Measurements from ENCODE around the gene CRISP1. TPM values are rescaled to one million over a fixed set of nuclear protein-coding genes. Genes with fewer than 3 reads are reported as not detected.

Gene CRISP1
- total RNA-seq, 1 experiment from 2014 or later: not detected

GRCh38 chr6:49784272-49784671 is 82.1 kb downstream of the CRISP1 start:
- no peak overlapping the region for H3K4me2 ChIP-seq (ENCODE audit: insufficient read depth, insufficient read length, low read length)
- H2BK15ac ChIP-seq (ENCODE audit: low read depth, low read length): no peak overlapping the region
- H3K27ac Mint-ChIP-seq: no peak overlapping the region

More at GRCh38 chr6:49784272-49784671, 82.1 kb downstream of the CRISP1 start:
- Histone ChIP-seq H3K18ac (ENCODE audit: insufficient read length, low read depth, low read length) (no peak overlapping the region), H3K27me3 (ENCODE audit: insufficient read depth, low read length) (no peaks in the 10 kb centered on the region), H3K23ac (ENCODE audit: insufficient read length, low read depth, low read length) (no peak overlapping the region), H3T11ph (ENCODE audit: low read length) (no peak overlapping the region), H3K23me2 (ENCODE audit: insufficient read length, low read depth, low read length, poor library complexity, severe bottlenecking) (no peaks in the 10 kb centered on the region), H4K8ac (replicated peaks; ENCODE audit: insufficient read length, low read depth, low read length) (no peak overlapping the region), H2BK120ac (ENCODE audit: low read depth, low read length, poor library complexity, severe bottlenecking) (no peak overlapping the region), H3K9ac (ENCODE audit: extremely low read depth, insufficient read length, low read length) (no peak overlapping the region), H3K79me1 (ENCODE audit: insufficient read depth, low read depth, low read length, poor library complexity, severe bottlenecking) (no peaks in the 10 kb centered on the region), H2BK20ac (ENCODE audit: low read depth, low read length, poor library complexity, severe bottlenecking) (no peak overlapping the region), H3K14ac (ENCODE audit: insufficient read depth, low read length) (no peak overlapping the region), H3K27ac (ENCODE audit: insufficient read length, low read depth, low read length) (no peak overlapping the region), H3K4me1 (ENCODE audit: insufficient read depth, low read length) (no peaks in the 10 kb centered on the region), H3K9me3 (ENCODE audit: control insufficient read depth, low read depth, low read length) (no peaks in the 10 kb centered on the region), H2BK5ac (ENCODE audit: insufficient read length, low read length) (no peak overlapping the region), H2AFZ (ENCODE audit: low read length) (no peak overlapping the region), H3K79me2 (ENCODE audit: insufficient read depth, low read length) (no peaks in the 10 kb centered on the region), H2AK5ac (ENCODE audit: insufficient read length, low read length) (no peak overlapping the region), H3K56ac (ENCODE audit: insufficient read length, low read depth, low read length) (no peak overlapping the region), H4K20me1 (ENCODE audit: control insufficient read depth, insufficient read depth, insufficient read length) (no peaks in the 10 kb centered on the region), H4K91ac (ENCODE audit: insufficient read length, low read depth, low read length) (no peak overlapping the region), H4K5ac (ENCODE audit: insufficient read length, low read depth, low read length) (no peak overlapping the region), H3K4ac (ENCODE audit: low read depth, low read length) (no peak overlapping the region), H2BK12ac (ENCODE audit: insufficient read length, low read depth, low read length) (no peak overlapping the region)
- Mint-ChIP-seq H3K27me3 (ENCODE audit: low read depth) (no peaks in the 10 kb centered on the region), H3K4me3 (no peak overlapping the region), H3K36me3 (ENCODE audit: insufficient read depth in 1 of 3, low read depth in 3 of 3) (peaks cover 0 to 6% (median 3%) of the 10 kb centered on the region in 3 experiments; a peak in 2 of 7 replicates), H3K4me1 (peaks cover 3 to 8% of the 10 kb centered on the region in 2 experiments; a peak in 3 of 4 replicates), H3K9me3 (peaks cover 0 to 4% of the 10 kb centered on the region in 2 experiments; a peak in 1 of 5 replicates)
- TF ChIP-seq, protein P1, sequence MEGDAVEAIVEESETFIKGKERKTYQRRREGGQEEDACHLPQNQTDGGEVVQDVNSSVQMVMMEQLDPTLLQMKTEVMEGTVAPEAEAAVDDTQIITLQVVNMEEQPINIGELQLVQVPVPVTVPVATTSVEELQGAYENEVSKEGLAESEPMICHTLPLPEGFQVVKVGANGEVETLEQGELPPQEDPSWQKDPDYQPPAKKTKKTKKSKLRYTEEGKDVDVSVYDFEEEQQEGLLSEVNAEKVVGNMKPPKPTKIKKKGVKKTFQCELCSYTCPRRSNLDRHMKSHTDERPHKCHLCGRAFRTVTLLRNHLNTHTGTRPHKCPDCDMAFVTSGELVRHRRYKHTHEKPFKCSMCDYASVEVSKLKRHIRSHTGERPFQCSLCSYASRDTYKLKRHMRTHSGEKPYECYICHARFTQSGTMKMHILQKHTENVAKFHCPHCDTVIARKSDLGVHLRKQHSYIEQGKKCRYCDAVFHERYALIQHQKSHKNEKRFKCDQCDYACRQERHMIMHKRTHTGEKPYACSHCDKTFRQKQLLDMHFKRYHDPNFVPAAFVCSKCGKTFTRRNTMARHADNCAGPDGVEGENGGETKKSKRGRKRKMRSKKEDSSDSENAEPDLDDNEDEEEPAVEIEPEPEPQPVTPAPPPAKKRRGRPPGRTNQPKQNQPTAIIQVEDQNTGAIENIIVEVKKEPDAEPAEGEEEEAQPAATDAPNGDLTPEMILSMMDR (conservative IDR thresholded peaks at IDR 0.05): no peak
- no peak for DNase-seq

Other genes starting within 250 kb of the CRISP1 start
- gene RHAG, start 229.7 kb downstream of the CRISP1 start, total RNA-seq (2021): not detected in 2 replicates
- not detected in 2 replicates for gene CRISP2, start 153.0 kb downstream of the CRISP1 start, total RNA-seq (2021)
- gene CRISP3, start 122.1 kb downstream of the CRISP1 start, total RNA-seq (2021): not detected in 2 replicates
- gene PGK2, start 79.2 kb downstream of the CRISP1 start, total RNA-seq (2021): not detected in 2 replicates
- not detected in 2 replicates for gene DEFB114, start 97.6 kb upstream of the CRISP1 start, total RNA-seq (2021)
- gene DEFB113, start 103.1 kb upstream of the CRISP1 start, total RNA-seq (2021): not detected in 2 replicates
- gene DEFB110, start 155.5 kb upstream of the CRISP1 start, total RNA-seq (2021): not detected in 2 replicates
- gene DEFB112, start 183.4 kb upstream of the CRISP1 start, total RNA-seq (2021): not detected in 2 replicates